Liver (tissue), 9 donors: Measurements from ENCODE around the gene PLXDC1. TPM values are rescaled to one million over a fixed set of nuclear protein-coding genes. Genes with fewer than 3 reads are reported as not detected.

Experiments used
- DNase-seq: peaks from one replicate; pipeline ENCODE4 v3.0.0-alpha.2; 2017; ENCODE audit warnings: low spot score
- H3K27ac ChIP-seq, 2 donors: one replicate each; pipeline ENCODE4 v1.7.0; 2013; ENCODE audit warnings: inconsistent platforms in 2 of 2, low read length in 2 of 2, control low read depth in 1 of 2, low read depth in 1 of 2, mild to moderate bottlenecking in 1 of 2
- H3K27me3 ChIP-seq, 4 donors: one replicate each; pipeline versions ENCODE4 v1.6.1 to v1.7.0; 2013; ENCODE audit warnings: low read length in 3 of 4, inconsistent platforms in 1 of 4, mild to moderate bottlenecking in 1 of 4, moderate library complexity in 1 of 4; ENCODE audit not compliant: control insufficient read depth in 4 of 4, insufficient read depth in 4 of 4
- H3K36me3 ChIP-seq, 4 donors: one replicate each; pipeline versions ENCODE4 v1.6.1 to v1.7.0; 2013; ENCODE audit warnings: low read length in 3 of 4, mild to moderate bottlenecking in 3 of 4, low read depth in 1 of 4, moderate library complexity in 1 of 4; ENCODE audit not compliant: control insufficient read depth in 4 of 4, insufficient read depth in 3 of 4
- H3K4me1 ChIP-seq, 4 donors: one replicate each; pipeline versions ENCODE4 v1.6.1 to v1.7.0; 2013; ENCODE audit warnings: low read length in 3 of 4, mild to moderate bottlenecking in 3 of 4, moderate library complexity in 1 of 4; ENCODE audit not compliant: control insufficient read depth in 4 of 4, insufficient read depth in 4 of 4
- H3K4me3 ChIP-seq, 3 donors: one replicate each; pipeline versions ENCODE4 v1.6.1 to v1.7.0; 2013; ENCODE audit warnings: low read length in 3 of 3, control low read depth in 1 of 3, low read depth in 1 of 3, mild to moderate bottlenecking in 1 of 3
- H3K9ac ChIP-seq, 2 donors: one replicate each; pipeline ENCODE4 v1.7.0; 2013; ENCODE audit warnings: low read length in 2 of 2, mild to moderate bottlenecking in 2 of 2, moderate library complexity in 2 of 2, control low read depth in 1 of 2, low read depth in 1 of 2
- H3K9me3 ChIP-seq, 4 donors: one replicate each; pipeline versions ENCODE4 v1.6.1 to v1.7.0; 2013; ENCODE audit warnings: low read length in 3 of 4; ENCODE audit not compliant: control insufficient read depth in 4 of 4
- EGR1 ChIP-seq, 2 donors: IDR thresholded peaks; 2 replicates each; pipeline ENCODE4 v1.6.1; 2016 to 2018; ENCODE audit warnings: antibody characterized with exemption in 2 of 2, low read depth in 2 of 2
- FOXA1 ChIP-seq: IDR thresholded peaks from 2 replicates; pipeline ENCODE4 v1.6.1; 2016; ENCODE audit warnings: antibody characterized with exemption
- FOXA2 ChIP-seq: IDR thresholded peaks from 2 replicates; pipeline ENCODE4 v1.6.1; 2016; ENCODE audit warnings: antibody characterized with exemption
- GABPA ChIP-seq, 2 donors: IDR thresholded peaks in 1 of 2; conservative IDR thresholded peaks in 1 of 2; 2 replicates each; pipeline ENCODE4 v1.6.1; 2016; ENCODE audit warnings: antibody characterized with exemption in 2 of 2, mild to moderate bottlenecking in 1 of 2, moderate library complexity in 1 of 2
- HNF4A ChIP-seq, 2 donors: conservative IDR thresholded peaks; 2 replicates each; pipeline ENCODE4 v1.6.1; 2016; ENCODE audit warnings: antibody characterized with exemption in 2 of 2, mild to moderate bottlenecking in 2 of 2
- HNF4G ChIP-seq: IDR thresholded peaks from 2 replicates; pipeline ENCODE4 v1.6.1; 2016; ENCODE audit warnings: antibody characterized with exemption
- JUND ChIP-seq, 2 donors: IDR thresholded peaks; 2 replicates each; pipeline ENCODE4 v1.6.1; 2016; ENCODE audit warnings: antibody characterized with exemption in 2 of 2
- NR2F2 ChIP-seq: IDR thresholded peaks from 2 replicates; pipeline ENCODE4 v1.6.1; 2016; ENCODE audit warnings: antibody characterized with exemption
- RXRA ChIP-seq, 2 donors: IDR thresholded peaks; 2 replicates each; pipeline ENCODE4 v1.6.1; 2017 to 2018; ENCODE audit warnings: antibody characterized with exemption in 2 of 2, mild to moderate bottlenecking in 1 of 2
- SP1 ChIP-seq: IDR thresholded peaks from 2 replicates; pipeline ENCODE4 v1.6.1; 2018; ENCODE audit warnings: antibody characterized with exemption, mild to moderate bottlenecking
- TAF1 ChIP-seq: conservative IDR thresholded peaks from 2 replicates; pipeline ENCODE4 v1.6.1; 2016; ENCODE audit warnings: antibody characterized with exemption, mild to moderate bottlenecking
- YY1 ChIP-seq: IDR thresholded peaks from 2 replicates; pipeline ENCODE4 v1.6.1; 2016; ENCODE audit warnings: antibody characterized with exemption, mild to moderate bottlenecking
- WGBS: extraction: QIAGEN DNeasy Blood & Tissue Kit; methylation state at CpG from one replicate; pipeline ENCODE4 v1.1.7; 2013; 5-methylcytosine and 5-hydroxymethylcytosine counted together
- polyA plus RNA-seq, 2 donors: library from polyadenylated mRNA; stranded (reverse) in 1 of 2; unstranded in 1 of 2; fragments of 200-250 nt in 1 of 2; fragments of >200 nt in 1 of 2; fragmentation: Nextera tagmentation in 1 of 2; extraction: Ambion mirVana in 1 of 2; gene quantifications; one replicate each; pipeline versions ENCODE4 v1.2.1 to v1.2.3, GENCODE V29; 2013 to 2015
- total RNA-seq, 2 donors: library from RNA; depleted of rRNA; stranded (reverse); fragments of >200 nt; gene quantifications; one replicate each; pipeline ENCODE4 v1.2.3, GENCODE V29; 2014
- TF ChIP-seq, protein P1 (sequence below): IDR thresholded peaks from 2 replicates; pipeline ENCODE4 v1.6.1; 2016; ENCODE audit warnings: antibody characterized with exemption
- TF ChIP-seq, protein P2 (sequence below): IDR thresholded peaks from 2 replicates; pipeline ENCODE4 v1.6.1; 2016; ENCODE audit warnings: antibody characterized with exemption
- TF ChIP-seq, protein P3 (sequence below): IDR thresholded peaks from 2 replicates; pipeline ENCODE4 v1.6.1; 2016; ENCODE audit warnings: antibody characterized with exemption
- TF ChIP-seq, protein P4 (sequence below): fragments of 150-350 bp; IDR thresholded peaks from 2 replicates; pipeline ENCODE4 v1.5.1; 2017; ENCODE audit warnings: improper control_type of control experiment, low read depth, low read length; ENCODE audit not compliant: missing input control
- TF ChIP-seq, protein P5 (sequence below): IDR thresholded peaks from 2 replicates; pipeline ENCODE4 v1.6.1; 2016; ENCODE audit warnings: antibody characterized with exemption, mild to moderate bottlenecking
- donor health status: healthy.
- donor health status: healthy.
- donor health status: healthy.
- donor health status: healthy.
- donor health status: healthy.

The PLXDC1 gene
- total and polyA plus RNA-seq, 4 donors: 0.14 to 0.84 (median 0.30) TPM

DNA sequence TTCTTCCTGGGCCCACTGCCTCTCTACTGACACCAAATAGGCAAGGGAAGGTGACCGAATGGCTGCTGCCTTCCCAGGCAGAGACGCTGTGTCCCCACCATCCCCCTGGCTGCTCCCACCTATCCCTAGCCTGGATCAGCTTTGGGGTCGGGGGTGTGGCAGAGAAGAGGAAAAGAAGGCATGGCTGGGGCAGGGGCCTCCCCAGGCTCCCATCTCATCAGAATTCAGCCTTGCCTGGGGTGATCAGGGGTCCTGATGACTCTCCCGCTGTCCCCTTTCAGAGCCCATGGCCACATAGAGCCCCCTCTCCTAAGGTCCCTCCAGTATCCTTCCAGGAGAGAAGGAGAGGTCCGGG lies 665 bp downstream of the PLXDC1 start:
- Histone ChIP-seq H3K4me3 (no peak overlapping the region), H3K27ac (no peak overlapping the region), H3K9me3 (no peaks in the 10 kb centered on the region), H3K4me1 (peaks cover 2 to 24% (median 13%) of the 10 kb centered on the region in 4 donors), H3K9ac (no peak overlapping the region), H3K27me3 (peaks cover 0 to 5% (median 3%) of the 10 kb centered on the region in 4 donors), H3K36me3 (no peaks in the 10 kb centered on the region)
- WGBS: 34% methylated on average over 5 of the region's 5 CpGs
- DNase-seq: no peak
- TF ChIP-seq JUND (IDR thresholded peaks at IDR 0.05): no peak
- no peak for TF ChIP-seq SP1
- TF ChIP-seq, protein P1, sequence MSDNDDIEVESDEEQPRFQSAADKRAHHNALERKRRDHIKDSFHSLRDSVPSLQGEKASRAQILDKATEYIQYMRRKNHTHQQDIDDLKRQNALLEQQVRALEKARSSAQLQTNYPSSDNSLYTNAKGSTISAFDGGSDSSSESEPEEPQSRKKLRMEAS: no peak
- TF ChIP-seq, protein P2, sequence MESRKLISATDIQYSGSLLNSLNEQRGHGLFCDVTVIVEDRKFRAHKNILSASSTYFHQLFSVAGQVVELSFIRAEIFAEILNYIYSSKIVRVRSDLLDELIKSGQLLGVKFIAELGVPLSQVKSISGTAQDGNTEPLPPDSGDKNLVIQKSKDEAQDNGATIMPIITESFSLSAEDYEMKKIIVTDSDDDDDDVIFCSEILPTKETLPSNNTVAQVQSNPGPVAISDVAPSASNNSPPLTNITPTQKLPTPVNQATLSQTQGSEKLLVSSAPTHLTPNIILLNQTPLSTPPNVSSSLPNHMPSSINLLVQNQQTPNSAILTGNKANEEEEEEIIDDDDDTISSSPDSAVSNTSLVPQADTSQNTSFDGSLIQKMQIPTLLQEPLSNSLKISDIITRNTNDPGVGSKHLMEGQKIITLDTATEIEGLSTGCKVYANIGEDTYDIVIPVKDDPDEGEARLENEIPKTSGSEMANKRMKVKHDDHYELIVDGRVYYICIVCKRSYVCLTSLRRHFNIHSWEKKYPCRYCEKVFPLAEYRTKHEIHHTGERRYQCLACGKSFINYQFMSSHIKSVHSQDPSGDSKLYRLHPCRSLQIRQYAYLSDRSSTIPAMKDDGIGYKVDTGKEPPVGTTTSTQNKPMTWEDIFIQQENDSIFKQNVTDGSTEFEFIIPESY: no peak
- TF ChIP-seq HNF4A (conservative IDR thresholded peaks at IDR 0.05): no peak
- no peak for TF ChIP-seq GABPA (IDR thresholded peaks at IDR 0.05 in 1 of 2, conservative IDR thresholded peaks at IDR 0.05 in 1 of 2)
- TF ChIP-seq, protein P3, sequence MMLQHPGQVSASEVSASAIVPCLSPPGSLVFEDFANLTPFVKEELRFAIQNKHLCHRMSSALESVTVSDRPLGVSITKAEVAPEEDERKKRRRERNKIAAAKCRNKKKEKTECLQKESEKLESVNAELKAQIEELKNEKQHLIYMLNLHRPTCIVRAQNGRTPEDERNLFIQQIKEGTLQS: no peak
- TF ChIP-seq, protein P4, sequence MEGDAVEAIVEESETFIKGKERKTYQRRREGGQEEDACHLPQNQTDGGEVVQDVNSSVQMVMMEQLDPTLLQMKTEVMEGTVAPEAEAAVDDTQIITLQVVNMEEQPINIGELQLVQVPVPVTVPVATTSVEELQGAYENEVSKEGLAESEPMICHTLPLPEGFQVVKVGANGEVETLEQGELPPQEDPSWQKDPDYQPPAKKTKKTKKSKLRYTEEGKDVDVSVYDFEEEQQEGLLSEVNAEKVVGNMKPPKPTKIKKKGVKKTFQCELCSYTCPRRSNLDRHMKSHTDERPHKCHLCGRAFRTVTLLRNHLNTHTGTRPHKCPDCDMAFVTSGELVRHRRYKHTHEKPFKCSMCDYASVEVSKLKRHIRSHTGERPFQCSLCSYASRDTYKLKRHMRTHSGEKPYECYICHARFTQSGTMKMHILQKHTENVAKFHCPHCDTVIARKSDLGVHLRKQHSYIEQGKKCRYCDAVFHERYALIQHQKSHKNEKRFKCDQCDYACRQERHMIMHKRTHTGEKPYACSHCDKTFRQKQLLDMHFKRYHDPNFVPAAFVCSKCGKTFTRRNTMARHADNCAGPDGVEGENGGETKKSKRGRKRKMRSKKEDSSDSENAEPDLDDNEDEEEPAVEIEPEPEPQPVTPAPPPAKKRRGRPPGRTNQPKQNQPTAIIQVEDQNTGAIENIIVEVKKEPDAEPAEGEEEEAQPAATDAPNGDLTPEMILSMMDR: no peak
- no peak for TF ChIP-seq YY1
- no peak for TF ChIP-seq HNF4G
- TF ChIP-seq FOXA2: no peak
- no peak for TF ChIP-seq TAF1
- TF ChIP-seq FOXA1: no peak
- TF ChIP-seq EGR1 (IDR thresholded peaks at IDR 0.05; ENCODE audit: low read depth in 2 of 2): no peak
- TF ChIP-seq RXRA (IDR thresholded peaks at IDR 0.05): no peak
- TF ChIP-seq, protein P5, sequence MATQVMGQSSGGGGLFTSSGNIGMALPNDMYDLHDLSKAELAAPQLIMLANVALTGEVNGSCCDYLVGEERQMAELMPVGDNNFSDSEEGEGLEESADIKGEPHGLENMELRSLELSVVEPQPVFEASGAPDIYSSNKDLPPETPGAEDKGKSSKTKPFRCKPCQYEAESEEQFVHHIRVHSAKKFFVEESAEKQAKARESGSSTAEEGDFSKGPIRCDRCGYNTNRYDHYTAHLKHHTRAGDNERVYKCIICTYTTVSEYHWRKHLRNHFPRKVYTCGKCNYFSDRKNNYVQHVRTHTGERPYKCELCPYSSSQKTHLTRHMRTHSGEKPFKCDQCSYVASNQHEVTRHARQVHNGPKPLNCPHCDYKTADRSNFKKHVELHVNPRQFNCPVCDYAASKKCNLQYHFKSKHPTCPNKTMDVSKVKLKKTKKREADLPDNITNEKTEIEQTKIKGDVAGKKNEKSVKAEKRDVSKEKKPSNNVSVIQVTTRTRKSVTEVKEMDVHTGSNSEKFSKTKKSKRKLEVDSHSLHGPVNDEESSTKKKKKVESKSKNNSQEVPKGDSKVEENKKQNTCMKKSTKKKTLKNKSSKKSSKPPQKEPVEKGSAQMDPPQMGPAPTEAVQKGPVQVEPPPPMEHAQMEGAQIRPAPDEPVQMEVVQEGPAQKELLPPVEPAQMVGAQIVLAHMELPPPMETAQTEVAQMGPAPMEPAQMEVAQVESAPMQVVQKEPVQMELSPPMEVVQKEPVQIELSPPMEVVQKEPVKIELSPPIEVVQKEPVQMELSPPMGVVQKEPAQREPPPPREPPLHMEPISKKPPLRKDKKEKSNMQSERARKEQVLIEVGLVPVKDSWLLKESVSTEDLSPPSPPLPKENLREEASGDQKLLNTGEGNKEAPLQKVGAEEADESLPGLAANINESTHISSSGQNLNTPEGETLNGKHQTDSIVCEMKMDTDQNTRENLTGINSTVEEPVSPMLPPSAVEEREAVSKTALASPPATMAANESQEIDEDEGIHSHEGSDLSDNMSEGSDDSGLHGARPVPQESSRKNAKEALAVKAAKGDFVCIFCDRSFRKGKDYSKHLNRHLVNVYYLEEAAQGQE: no peak
- no peak for TF ChIP-seq NR2F2
